AG09309 (cell line): ENCODE data around the gene S100A7.

Source experiments
- DNase-seq: peaks from one replicate; pipeline ENCODE4 v3.0.0-alpha.2; 2010; ENCODE audit warnings: low read depth
- H3K4me3 ChIP-seq: 2 replicates; pipeline ENCODE4 v1.5.1; 2011; ENCODE audit warnings: mild to moderate bottlenecking, low read depth, low read length, moderate library complexity; ENCODE audit not compliant: control insufficient read depth
- TF ChIP-seq, protein P1 (sequence below): IDR thresholded peaks from 2 replicates; pipeline ENCODE4 v1.5.1; 2011; ENCODE audit warnings: mild to moderate bottlenecking, low read depth, low read length, inconsistent platforms; ENCODE audit not compliant: insufficient read depth, control insufficient read depth; ENCODE audit errors: missing control alignments

S100A7 gene

DNA sequence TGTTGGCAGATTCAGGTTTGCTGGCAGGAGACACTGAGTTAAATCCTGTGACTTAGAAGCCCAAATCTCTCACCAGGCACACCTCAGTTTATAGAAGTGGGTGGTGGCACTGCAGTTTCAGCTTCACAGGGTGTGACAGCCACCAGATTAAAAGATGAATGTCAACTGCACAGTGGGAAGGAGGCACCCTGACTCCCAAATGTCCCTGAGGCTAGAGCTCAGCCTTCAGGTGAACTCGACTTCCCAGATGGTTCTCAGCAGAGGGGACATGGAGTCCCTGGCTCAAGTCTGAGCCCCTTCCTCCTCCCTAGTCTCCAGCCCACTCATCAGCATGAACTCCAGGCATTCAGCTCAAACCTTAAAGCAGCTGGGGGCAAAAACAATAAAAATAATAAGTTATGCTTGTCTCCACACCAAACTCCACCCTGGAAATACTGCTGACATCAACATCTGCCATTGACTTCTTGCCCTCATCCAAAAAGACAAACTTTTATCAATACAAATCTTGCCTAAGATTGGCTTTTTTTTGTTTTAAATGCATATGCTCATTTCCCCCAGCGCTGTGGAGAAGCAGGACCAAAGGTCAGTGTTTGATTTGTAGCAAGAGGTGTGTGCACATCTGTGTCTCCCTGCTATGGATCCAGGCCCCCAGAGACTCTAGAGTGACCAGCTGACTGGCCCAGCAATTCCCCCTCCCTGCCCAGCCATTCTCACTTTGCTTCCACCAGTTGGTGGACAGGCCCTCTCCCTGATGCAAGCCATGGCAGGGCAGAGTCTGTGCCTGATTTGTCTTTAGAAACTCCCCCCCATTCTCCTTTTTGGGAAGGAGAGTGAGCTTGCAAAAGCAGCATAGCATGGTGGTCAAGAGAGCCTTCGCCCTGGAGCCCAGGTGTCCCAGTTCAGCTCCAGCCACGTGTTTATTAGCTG, 18.5 kb upstream of the S100A7 start:
- TF ChIP-seq, protein P1, sequence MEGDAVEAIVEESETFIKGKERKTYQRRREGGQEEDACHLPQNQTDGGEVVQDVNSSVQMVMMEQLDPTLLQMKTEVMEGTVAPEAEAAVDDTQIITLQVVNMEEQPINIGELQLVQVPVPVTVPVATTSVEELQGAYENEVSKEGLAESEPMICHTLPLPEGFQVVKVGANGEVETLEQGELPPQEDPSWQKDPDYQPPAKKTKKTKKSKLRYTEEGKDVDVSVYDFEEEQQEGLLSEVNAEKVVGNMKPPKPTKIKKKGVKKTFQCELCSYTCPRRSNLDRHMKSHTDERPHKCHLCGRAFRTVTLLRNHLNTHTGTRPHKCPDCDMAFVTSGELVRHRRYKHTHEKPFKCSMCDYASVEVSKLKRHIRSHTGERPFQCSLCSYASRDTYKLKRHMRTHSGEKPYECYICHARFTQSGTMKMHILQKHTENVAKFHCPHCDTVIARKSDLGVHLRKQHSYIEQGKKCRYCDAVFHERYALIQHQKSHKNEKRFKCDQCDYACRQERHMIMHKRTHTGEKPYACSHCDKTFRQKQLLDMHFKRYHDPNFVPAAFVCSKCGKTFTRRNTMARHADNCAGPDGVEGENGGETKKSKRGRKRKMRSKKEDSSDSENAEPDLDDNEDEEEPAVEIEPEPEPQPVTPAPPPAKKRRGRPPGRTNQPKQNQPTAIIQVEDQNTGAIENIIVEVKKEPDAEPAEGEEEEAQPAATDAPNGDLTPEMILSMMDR = no peak
- DNase-seq = no peak
- H3K4me3 ChIP-seq = no peak overlapping the region

DNA sequence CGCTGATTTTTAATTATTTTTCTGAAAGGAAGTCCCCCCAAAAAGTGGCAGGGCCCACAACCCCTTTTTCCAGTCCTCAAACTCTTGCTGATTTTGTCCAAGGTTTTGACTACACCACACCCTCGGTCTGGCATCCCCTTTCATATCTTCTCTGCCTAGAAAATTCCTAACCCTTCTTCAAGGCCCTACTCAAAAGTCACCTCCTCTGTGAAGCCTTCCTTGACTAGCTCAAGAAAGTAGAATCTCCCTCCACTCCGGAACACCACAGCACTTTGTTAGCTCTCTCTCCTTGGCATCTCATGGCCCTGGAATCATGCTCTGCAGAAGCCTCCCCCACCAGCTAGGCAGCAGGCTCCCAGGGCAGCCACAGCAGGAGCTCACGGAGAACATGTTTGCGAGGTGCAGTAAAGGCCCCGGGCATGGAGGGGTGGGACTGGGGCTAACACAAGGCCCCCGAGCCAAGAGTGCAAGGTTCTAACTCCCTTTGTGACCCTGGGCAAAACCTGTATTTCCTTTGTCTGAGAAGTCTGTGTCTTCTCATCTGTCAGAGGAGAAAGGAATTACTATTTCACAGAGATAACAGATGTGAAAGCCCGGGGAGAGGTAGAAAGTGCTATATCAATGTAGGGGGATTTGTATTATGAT, 17.7 kb upstream of the S100A7 start:
- no peak overlapping the region for H3K4me3 ChIP-seq
- TF ChIP-seq, protein P1 = no peak
- DNase-seq = no peak

DNA sequence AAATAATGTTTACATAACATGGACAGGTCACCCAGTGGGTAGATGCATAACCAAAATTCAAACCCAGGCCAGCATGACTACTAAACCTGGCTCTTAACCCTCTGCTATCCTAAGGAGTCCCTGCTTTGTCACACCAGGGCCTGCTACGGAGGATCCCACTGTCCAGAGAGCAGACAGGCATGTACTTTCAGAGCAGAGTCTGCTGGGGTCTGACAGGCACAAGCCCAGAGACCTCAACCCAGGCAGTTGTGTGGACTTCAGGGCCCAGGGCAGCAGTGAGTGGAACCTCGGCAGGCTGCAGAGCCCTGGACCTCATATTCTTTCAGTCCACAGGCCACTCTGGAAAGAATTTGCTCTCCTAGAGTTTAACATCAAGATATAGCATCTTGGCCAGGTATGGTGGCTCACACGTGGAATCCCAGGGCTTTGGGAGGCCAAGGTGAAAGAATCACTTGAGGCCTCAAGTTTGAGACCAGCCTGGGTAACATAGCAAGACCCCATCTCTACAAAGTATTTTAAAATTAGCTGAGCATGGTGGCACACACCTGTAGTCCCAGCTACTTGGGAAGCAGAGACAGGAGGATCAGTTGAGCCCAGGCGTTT, 16.1 kb upstream of the S100A7 start:
- no peak overlapping the region for H3K4me3 ChIP-seq
- no peak for DNase-seq
- TF ChIP-seq, protein P1 = no peak

DNA sequence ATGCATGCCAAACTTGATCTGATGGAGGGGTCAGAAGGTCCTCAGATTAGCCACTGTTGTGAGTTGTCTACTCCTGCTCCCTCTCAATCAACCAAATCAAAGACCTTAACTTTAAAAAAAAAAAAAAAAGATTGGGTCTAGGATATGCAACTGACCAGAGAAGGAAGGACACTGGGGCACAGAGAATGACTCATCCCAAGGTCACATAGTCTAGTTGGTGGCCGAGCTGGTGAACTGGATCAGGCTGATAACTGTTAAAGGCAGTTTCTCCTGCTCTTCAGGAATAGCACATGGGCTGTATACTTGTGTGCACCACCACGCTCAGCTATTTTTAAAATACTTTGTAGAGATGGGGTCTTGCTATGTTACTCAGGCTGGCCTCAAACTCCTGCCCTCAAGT, 14.8 kb upstream of the S100A7 start:
- DNase-seq = no peak
- H3K4me3 ChIP-seq = no peak overlapping the region
- TF ChIP-seq, protein P1 = no peak

DNA sequence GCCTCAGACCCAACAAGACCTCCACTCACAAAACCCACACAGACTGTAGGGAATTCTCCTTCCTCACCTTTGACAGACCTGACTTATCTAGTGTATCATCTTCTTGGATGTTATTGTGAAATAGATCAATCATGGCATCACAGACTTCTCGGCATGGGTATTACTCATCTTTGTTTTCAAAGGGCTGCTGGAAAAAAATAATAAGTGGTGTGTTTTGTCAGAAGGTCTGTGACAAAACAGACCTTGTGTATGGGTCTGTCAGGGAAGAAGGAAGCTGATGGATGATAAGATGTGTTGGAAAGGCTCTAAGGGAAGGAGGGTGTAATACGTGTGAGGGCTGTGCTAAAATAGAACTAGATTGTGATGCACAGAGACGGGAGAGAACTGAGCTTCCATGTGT, 13.9 kb upstream of the S100A7 start:
- TF ChIP-seq, protein P1 = no peak
- no peak for DNase-seq

DNA sequence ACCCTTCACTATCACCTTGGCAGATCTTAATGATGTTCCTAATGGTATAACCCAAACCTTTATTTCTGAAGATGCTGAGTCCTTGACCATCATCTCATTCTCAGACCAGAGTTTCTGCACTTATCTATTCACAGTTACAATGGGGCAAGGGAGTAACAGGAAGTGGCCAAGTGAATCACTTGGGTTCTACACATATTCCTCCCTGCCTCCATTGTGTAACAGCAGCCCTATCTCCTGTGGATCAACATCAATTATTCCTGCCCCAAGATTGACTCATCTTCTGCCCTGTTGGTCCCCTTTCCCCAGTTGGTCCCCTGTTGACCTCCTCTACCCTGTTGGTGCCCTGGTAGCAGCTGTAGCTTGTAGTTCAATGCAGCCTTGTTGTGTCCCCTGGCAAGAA, 10.3 kb upstream of the S100A7 start:
- no peak overlapping the region for H3K4me3 ChIP-seq
- DNase-seq = no peak
- TF ChIP-seq, protein P1 = no peak

More for the DNA sequence above, 13.9 kb upstream of the S100A7 start:
- H3K4me3 ChIP-seq = no peak overlapping the region
